KMS-11 (cell line): Measurements from ENCODE around the gene HCFC1.

Source experiments
- H2AFZ ChIP-seq: fragments of 200-600 bp; sonication (generic); 2 replicates; pipeline ENCODE4 v1.6.1; 2016; ENCODE audit warnings: antibody characterized with exemption, mixed run types, low read depth
- H3K27ac ChIP-seq: fragments of 200-600 bp; sonication (generic); 2 replicates; pipeline ENCODE4 v1.6.1; 2016; ENCODE audit warnings: mild to moderate bottlenecking, mixed run types
- H3K27me3 ChIP-seq: fragments of 200-600 bp; sonication (generic); 2 replicates; pipeline ENCODE4 v1.6.1; 2017; ENCODE audit warnings: mild to moderate bottlenecking, low read depth, mixed run types, moderate library complexity; ENCODE audit not compliant: insufficient read depth
- H3K36me3 ChIP-seq: fragments of 200-600 bp; sonication (generic); 2 replicates; pipeline ENCODE4 v1.6.1; 2017; ENCODE audit warnings: mild to moderate bottlenecking, mixed run types; ENCODE audit not compliant: insufficient read depth
- H3K4me1 ChIP-seq: fragments of 200-600 bp; sonication (generic); 2 replicates; pipeline ENCODE4 v1.6.1; 2016; ENCODE audit warnings: mild to moderate bottlenecking, low read depth, mixed run types; ENCODE audit not compliant: poor library complexity, severe bottlenecking
- H3K4me2 ChIP-seq: fragments of 200-600 bp; sonication (generic); 2 replicates; pipeline ENCODE4 v1.7.0; 2016; ENCODE audit warnings: mild to moderate bottlenecking, mixed run types
- H3K4me3 ChIP-seq: fragments of 200-600 bp; sonication (generic); IDR thresholded peaks from 2 replicates; pipeline ENCODE4 v1.6.1; 2017; ENCODE audit warnings: low read depth, low read length, mixed read lengths; ENCODE audit not compliant: insufficient read depth
- H3K79me2 ChIP-seq: fragments of 200-600 bp; sonication (generic); 2 replicates; pipeline ENCODE4 v1.6.1; 2016; ENCODE audit warnings: low read depth, mixed run types; ENCODE audit not compliant: insufficient read depth
- H3K9ac ChIP-seq: fragments of 200-600 bp; sonication (generic); 2 replicates; pipeline ENCODE4 v1.6.1; 2016; ENCODE audit warnings: mild to moderate bottlenecking, mixed run types
- H4K20me1 ChIP-seq: fragments of 200-600 bp; sonication (generic); 2 replicates; pipeline ENCODE4 v1.6.1; 2016; ENCODE audit warnings: mild to moderate bottlenecking, mixed run types; ENCODE audit not compliant: insufficient read depth
- CTCF ChIP-seq: fragments of 200-600 bp; sonication (generic); conservative IDR thresholded peaks from 2 replicates; pipeline ENCODE4 v1.6.1; 2017; ENCODE audit warnings: low read depth, mild to moderate bottlenecking, antibody characterized with exemption, low read length, moderate library complexity, mixed read lengths

HCFC1 gene

DNA sequence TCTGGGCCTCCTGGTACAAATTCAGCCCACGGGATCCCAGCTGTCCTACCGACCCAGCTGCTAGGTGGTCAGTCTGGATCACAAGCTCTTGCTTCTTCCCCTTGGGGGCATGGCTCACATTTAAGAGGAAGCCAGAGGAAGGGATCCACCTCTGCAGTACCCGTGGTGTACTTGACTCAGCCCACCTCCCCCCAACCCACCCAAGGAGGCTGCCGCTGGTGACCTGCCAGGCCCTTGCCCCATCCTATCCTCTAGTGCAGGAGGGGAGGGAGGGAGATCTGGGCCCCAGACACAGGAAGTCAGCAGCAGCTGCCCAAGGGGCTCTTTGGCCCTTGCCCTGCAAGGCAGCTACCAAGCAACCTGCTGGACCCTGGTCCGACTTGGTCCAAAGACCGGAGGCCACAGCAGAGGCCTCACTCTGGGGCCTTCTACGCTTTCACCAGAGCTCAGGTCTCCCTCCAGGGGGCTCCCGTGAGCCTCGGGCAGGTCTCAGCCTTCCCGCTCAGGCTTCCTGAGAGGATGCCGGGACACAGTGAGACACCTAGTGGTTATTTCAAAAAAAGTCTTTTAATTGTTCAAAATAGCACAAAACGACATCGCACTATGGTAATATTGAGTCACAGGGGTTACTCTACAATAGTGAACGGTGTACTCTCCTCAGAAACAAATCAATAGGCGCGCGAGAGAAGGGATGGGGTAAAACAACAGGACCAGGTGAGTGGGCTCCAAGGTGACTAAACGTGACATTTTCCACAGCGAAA lies 24.4 kb downstream of the HCFC1 start:
- Histone ChIP-seq H3K79me2 (no peaks in the 10 kb centered on the region), H3K4me1 (peaks cover 4% of the 10 kb centered on the region), H3K9ac (no peak overlapping the region), H3K27me3 (no peaks in the 10 kb centered on the region), H3K27ac (no peak overlapping the region; the same call in 1 of the 2 replicates), H2AFZ (no peak overlapping the region), H4K20me1 (no peaks in the 10 kb centered on the region), H3K4me2 (no peak overlapping the region), H3K36me3 (no peaks in the 10 kb centered on the region), H3K4me3 (no peak overlapping the region)
- peak; percentile 91 for TF ChIP-seq CTCF

DNA sequence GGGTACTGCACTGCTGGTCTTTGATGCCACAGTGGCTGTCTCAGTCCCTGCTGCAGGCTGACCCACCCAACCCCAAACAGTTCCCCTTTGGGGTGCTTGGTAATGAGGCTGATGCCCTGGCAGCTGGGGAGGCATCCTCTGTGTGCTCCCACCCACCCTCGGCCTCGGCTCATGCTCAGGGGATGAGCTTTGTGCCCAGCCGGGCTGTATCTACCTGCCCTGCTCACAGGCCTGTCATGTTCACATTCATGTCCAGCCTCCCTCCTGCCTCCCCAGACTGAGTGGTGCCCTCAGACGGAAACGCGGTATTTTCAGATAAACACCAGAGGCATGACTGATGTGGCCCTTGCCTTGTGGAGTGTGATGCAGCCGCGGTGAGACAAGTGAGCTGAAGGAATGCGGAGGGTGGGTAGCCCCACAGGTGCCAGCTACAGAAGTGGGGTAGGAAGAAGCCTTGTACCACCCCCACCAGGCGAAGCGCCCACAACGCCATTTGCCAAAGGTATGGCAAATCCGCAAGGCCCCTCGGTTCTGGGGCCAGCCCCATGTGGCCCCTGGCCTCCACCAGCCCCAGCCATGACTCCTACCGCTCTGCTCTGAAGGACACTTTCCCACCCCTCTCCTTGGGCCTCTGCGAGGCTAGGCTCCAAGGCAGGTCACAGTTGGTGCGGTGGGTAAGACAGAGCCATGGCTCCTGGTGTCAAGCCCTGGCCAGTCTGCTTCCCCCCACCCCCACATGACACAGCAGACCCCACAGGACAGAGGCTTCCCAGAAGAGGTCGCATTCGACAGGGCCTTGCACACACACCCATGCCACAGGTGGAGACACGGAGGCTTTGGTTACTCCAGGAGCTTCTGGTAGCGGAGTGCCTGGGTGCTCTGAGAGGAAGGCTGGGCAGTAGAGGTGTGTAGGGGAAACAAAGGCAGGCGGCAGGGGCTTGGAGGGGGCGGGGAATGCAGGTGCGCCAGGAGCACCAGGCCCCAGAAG lies 25.4 kb downstream of the HCFC1 start:
- Histone ChIP-seq H3K4me1 (peaks cover 4% of the 10 kb centered on the region), H3K79me2 (no peaks in the 10 kb centered on the region), H3K4me3 (no peak overlapping the region), H2AFZ (no peak overlapping the region), H4K20me1 (no peaks in the 10 kb centered on the region), H3K27me3 (no peaks in the 10 kb centered on the region), H3K9ac (no peak overlapping the region), H3K36me3 (no peaks in the 10 kb centered on the region), H3K27ac (no peak overlapping the region), H3K4me2 (no peak overlapping the region)
- no peak for TF ChIP-seq CTCF

GRCh38 chrX:153944800-153945150 lies 26.8 kb downstream of the HCFC1 start:
- Histone ChIP-seq H3K27ac (no peak overlapping the region), H3K9ac (no peak overlapping the region), H3K4me2 (no peak overlapping the region)

More at GRCh38 chrX:153944800-153945150, 26.8 kb downstream of the HCFC1 start:
- Histone ChIP-seq H3K4me3 (no peak overlapping the region), H3K4me1 (peaks cover 4% of the 10 kb centered on the region), H3K36me3 (no peaks in the 10 kb centered on the region), H4K20me1 (no peaks in the 10 kb centered on the region), H3K27me3 (no peaks in the 10 kb centered on the region), H3K79me2 (no peaks in the 10 kb centered on the region), H2AFZ (no peak overlapping the region)
- TF ChIP-seq CTCF = no peak
